ENCODE measurements around the gene KIRREL1.

GRCh38 chr1:158146165-158146564, 152.7 kb downstream of the KIRREL1 start:
- TF ChIP-seq, protein P1, sequence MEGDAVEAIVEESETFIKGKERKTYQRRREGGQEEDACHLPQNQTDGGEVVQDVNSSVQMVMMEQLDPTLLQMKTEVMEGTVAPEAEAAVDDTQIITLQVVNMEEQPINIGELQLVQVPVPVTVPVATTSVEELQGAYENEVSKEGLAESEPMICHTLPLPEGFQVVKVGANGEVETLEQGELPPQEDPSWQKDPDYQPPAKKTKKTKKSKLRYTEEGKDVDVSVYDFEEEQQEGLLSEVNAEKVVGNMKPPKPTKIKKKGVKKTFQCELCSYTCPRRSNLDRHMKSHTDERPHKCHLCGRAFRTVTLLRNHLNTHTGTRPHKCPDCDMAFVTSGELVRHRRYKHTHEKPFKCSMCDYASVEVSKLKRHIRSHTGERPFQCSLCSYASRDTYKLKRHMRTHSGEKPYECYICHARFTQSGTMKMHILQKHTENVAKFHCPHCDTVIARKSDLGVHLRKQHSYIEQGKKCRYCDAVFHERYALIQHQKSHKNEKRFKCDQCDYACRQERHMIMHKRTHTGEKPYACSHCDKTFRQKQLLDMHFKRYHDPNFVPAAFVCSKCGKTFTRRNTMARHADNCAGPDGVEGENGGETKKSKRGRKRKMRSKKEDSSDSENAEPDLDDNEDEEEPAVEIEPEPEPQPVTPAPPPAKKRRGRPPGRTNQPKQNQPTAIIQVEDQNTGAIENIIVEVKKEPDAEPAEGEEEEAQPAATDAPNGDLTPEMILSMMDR (IDR thresholded peaks at IDR 0.05) = no peak
- TF ChIP-seq POLR2AphosphoS5 (IDR thresholded peaks at IDR 0.05) = no peak
- TF ChIP-seq POLR2A (IDR thresholded peaks at IDR 0.05) = no peak
- TF ChIP-seq EP300 (IDR thresholded peaks at IDR 0.05) = no peak
